GM23248 (cell line): ENCODE measurements around the gene ZNF346.
"Not testable (repeated sequence)": the region's sequence is repeated elsewhere in the genome, so short reads cannot be mapped to it uniquely, and the experiment has no call there.

Source experiments
- EZH2 ChIP-seq: fragments of 200-600 bp; sonication (generic); IDR thresholded peaks from 2 replicates; pipeline ENCODE4 v1.6.1; 2018; ENCODE audit warnings: antibody characterized with exemption, mild to moderate bottlenecking; ENCODE audit not compliant: insufficient read depth, poor library complexity, severe bottlenecking
- EZH2phosphoT487 ChIP-seq: fragments of 200-600 bp; sonication (generic); IDR thresholded peaks from 2 replicates; pipeline ENCODE4 v1.6.1; 2018; ENCODE audit warnings: antibody characterized with exemption, moderate library complexity, mild to moderate bottlenecking, low read depth; ENCODE audit not compliant: insufficient read depth

GRCh38 chr5:177048531-177048930, 26.0 kb downstream of the ZNF346 start:
- TF ChIP-seq EZH2phosphoT487, EZH2: not testable (repeated sequence)
